Measurements from ENCODE around the gene ELMOD1.

The ELMOD1 gene

DNA sequence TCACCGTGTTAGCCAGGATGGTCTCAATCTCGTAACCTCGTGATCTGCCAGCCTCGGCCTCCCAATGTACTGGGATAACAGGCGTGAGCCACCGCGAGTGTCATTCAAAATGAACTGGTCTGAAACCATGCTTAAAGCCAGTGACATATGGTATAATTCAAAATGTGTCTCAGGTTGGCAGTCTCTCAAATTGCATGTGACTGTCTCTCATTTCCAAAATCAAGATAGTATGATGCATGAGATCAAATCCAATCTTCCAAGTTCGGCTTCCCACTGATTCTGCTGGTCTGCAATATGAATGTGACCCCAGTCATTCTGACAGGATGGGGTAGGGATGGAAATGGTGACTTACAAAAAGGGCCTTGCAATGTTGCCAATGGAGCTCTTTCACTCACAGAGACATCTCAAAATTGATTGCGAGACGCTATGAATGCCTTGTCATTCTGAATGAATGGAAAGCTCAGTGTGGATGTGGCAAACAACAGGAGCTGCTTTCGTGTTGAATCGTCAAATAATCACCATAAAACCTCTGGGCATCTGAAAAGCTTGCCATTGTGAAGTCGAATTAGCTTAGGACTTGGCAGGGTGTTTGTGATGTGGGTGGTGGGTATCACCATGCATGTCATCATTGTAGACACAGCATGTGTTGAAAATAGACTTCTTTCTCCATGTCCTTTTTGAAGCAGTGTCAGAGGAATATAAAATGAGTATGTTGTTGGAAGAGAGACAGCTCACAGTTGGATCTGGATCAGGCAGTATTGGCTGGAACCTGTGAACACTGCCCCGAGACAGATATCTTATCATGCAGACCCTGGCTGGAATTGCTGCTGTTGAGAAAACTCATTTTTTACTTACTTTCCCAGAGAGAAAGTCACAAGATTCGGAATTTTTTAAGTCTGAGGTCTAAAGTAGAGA, 108.7 kb downstream of the ELMOD1 start:
- no peak for ATAC-seq

DNA sequence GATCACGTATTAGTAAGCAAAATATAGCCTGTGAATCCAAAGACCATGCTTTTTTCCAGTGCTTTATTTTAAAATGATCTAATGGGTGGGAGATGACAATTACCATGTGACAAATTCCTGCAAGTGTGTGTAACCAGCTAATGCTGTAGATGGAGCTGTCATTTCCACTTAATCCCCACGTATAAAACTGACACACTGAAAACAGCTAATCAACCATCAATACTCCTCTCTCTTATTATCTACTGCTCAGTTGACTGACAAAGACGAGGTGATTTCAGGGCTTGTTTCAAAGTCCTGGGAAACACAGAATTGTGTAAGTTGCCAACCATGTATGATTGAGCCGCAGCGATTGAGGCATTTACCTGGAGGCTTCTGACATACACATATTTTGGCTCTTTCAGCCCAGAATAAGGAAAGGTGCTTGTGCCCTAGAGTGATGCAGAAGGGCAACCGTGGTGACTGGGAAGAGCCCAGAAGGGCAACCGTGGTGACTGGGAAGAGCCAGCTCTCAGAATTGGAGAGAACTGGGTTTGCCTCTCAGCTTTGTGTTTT, 111.2 kb downstream of the ELMOD1 start:
- no peak for ATAC-seq
- TF ChIP-seq ESRRG (CRISPR knock-in tag; IDR thresholded peaks at IDR 0.05) (no peak), TCF4 (CRISPR knock-in tag; IDR thresholded peaks at IDR 0.05; ENCODE audit: borderline replicate concordance) (no peak), SNAI2 (CRISPR knock-in tag; IDR thresholded peaks at IDR 0.05) (no peak), ARNTL (CRISPR knock-in tag; IDR thresholded peaks at IDR 0.05; ENCODE audit: borderline replicate concordance, low read depth) (no peak), GLIS3 (CRISPR knock-in tag; IDR thresholded peaks at IDR 0.05) (no peak), PPARA (CRISPR knock-in tag; IDR thresholded peaks at IDR 0.05; ENCODE audit: borderline replicate concordance) (no peak), OSR1 (CRISPR knock-in tag; IDR thresholded peaks at IDR 0.05) (no peak)
- TF ChIP-seq, protein P1, sequence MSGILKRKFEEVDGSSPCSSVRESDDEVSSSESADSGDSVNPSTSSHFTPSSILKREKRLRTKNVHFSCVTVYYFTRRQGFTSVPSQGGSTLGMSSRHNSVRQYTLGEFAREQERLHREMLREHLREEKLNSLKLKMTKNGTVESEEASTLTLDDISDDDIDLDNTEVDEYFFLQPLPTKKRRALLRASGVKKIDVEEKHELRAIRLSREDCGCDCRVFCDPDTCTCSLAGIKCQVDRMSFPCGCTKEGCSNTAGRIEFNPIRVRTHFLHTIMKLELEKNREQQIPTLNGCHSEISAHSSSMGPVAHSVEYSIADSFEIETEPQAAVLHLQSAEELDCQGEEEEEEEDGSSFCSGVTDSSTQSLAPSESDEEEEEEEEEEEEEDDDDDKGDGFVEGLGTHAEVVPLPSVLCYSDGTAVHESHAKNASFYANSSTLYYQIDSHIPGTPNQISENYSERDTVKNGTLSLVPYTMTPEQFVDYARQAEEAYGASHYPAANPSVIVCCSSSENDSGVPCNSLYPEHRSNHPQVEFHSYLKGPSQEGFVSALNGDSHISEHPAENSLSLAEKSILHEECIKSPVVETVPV (CRISPR knock-in tag; IDR thresholded peaks at IDR 0.05): no peak
- TF ChIP-seq, protein P2, sequence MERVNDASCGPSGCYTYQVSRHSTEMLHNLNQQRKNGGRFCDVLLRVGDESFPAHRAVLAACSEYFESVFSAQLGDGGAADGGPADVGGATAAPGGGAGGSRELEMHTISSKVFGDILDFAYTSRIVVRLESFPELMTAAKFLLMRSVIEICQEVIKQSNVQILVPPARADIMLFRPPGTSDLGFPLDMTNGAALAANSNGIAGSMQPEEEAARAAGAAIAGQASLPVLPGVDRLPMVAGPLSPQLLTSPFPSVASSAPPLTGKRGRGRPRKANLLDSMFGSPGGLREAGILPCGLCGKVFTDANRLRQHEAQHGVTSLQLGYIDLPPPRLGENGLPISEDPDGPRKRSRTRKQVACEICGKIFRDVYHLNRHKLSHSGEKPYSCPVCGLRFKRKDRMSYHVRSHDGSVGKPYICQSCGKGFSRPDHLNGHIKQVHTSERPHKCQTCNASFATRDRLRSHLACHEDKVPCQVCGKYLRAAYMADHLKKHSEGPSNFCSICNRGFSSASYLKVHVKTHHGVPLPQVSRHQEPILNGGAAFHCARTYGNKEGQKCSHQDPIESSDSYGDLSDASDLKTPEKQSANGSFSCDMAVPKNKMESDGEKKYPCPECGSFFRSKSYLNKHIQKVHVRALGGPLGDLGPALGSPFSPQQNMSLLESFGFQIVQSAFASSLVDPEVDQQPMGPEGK (CRISPR knock-in tag; IDR thresholded peaks at IDR 0.05; ENCODE audit: borderline replicate concordance): no peak

More for the DNA sequence above, 108.7 kb downstream of the ELMOD1 start:
- TF ChIP-seq BACH2 (CRISPR knock-in tag; IDR thresholded peaks at IDR 0.05; ENCODE audit: borderline replicate concordance): no peak
- TF ChIP-seq ESRRG (CRISPR knock-in tag; IDR thresholded peaks at IDR 0.05): no peak
- TF ChIP-seq PPARA (CRISPR knock-in tag; IDR thresholded peaks at IDR 0.05; ENCODE audit: borderline replicate concordance): no peak
- no peak for TF ChIP-seq GLIS3 (CRISPR knock-in tag; IDR thresholded peaks at IDR 0.05)
- no peak for TF ChIP-seq ARNTL (CRISPR knock-in tag; IDR thresholded peaks at IDR 0.05; ENCODE audit: borderline replicate concordance, low read depth)
- TF ChIP-seq ZFP30 (CRISPR knock-in tag; IDR thresholded peaks at IDR 0.05): no peak
- TF ChIP-seq CREB5 (CRISPR knock-in tag; IDR thresholded peaks at IDR 0.05; ENCODE audit: low read depth): no peak
- no peak for TF ChIP-seq CSDC2 (CRISPR knock-in tag; IDR thresholded peaks at IDR 0.05)
- TF ChIP-seq, protein P1 (CRISPR knock-in tag; IDR thresholded peaks at IDR 0.05): no peak
- TF ChIP-seq ZC3H10 (CRISPR knock-in tag; IDR thresholded peaks at IDR 0.05): no peak
- TF ChIP-seq, protein P3, sequence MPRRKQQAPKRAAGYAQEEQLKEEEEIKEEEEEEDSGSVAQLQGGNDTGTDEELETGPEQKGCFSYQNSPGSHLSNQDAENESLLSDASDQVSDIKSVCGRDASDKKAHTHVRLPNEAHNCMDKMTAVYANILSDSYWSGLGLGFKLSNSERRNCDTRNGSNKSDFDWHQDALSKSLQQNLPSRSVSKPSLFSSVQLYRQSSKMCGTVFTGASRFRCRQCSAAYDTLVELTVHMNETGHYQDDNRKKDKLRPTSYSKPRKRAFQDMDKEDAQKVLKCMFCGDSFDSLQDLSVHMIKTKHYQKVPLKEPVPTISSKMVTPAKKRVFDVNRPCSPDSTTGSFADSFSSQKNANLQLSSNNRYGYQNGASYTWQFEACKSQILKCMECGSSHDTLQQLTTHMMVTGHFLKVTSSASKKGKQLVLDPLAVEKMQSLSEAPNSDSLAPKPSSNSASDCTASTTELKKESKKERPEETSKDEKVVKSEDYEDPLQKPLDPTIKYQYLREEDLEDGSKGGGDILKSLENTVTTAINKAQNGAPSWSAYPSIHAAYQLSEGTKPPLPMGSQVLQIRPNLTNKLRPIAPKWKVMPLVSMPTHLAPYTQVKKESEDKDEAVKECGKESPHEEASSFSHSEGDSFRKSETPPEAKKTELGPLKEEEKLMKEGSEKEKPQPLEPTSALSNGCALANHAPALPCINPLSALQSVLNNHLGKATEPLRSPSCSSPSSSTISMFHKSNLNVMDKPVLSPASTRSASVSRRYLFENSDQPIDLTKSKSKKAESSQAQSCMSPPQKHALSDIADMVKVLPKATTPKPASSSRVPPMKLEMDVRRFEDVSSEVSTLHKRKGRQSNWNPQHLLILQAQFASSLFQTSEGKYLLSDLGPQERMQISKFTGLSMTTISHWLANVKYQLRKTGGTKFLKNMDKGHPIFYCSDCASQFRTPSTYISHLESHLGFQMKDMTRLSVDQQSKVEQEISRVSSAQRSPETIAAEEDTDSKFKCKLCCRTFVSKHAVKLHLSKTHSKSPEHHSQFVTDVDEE (CRISPR knock-in tag; IDR thresholded peaks at IDR 0.05): no peak
- TF ChIP-seq, protein P2 (CRISPR knock-in tag; IDR thresholded peaks at IDR 0.05; ENCODE audit: borderline replicate concordance): no peak
- TF ChIP-seq SNAI2 (CRISPR knock-in tag; IDR thresholded peaks at IDR 0.05): no peak
- no peak for TF ChIP-seq ZNF565 (CRISPR knock-in tag; conservative IDR thresholded peaks at IDR 0.05; ENCODE audit: low read depth)
